ENCODE results near the gene SEMA7A.

DNA sequence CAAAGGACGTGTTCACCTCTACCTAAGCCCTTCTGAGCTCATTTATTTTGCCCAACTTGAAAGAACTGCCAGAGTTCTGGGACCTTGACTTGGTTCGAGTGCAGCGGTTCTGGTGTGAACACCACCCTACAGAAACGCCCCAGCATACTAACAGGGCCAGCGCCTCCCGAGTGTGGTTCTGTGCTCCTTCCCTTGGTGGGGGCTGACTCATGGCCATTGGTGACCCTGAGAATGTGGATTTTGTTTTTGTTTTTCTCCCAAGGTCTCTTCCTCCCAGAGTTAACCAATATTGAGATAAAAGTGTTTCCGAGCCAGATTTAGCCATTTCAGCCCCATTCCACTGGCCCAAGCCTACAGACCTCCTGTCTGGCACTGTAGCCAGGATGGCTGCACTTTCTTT, 27.9 kb downstream of the SEMA7A start:
- TF ChIP-seq, protein P1, sequence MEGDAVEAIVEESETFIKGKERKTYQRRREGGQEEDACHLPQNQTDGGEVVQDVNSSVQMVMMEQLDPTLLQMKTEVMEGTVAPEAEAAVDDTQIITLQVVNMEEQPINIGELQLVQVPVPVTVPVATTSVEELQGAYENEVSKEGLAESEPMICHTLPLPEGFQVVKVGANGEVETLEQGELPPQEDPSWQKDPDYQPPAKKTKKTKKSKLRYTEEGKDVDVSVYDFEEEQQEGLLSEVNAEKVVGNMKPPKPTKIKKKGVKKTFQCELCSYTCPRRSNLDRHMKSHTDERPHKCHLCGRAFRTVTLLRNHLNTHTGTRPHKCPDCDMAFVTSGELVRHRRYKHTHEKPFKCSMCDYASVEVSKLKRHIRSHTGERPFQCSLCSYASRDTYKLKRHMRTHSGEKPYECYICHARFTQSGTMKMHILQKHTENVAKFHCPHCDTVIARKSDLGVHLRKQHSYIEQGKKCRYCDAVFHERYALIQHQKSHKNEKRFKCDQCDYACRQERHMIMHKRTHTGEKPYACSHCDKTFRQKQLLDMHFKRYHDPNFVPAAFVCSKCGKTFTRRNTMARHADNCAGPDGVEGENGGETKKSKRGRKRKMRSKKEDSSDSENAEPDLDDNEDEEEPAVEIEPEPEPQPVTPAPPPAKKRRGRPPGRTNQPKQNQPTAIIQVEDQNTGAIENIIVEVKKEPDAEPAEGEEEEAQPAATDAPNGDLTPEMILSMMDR (IDR thresholded peaks at IDR 0.05; ENCODE audit: low read depth, low read length), result no peak
- no peak for TF ChIP-seq EZH2phosphoT487 (IDR thresholded peaks at IDR 0.05; ENCODE audit: low read depth)

Data from OCI-LY3 (cell line).